Gastrocnemius medialis (tissue), 4 donors: Measurements from ENCODE around the gene TNIP3. TPM values are rescaled to one million over a fixed set of nuclear protein-coding genes. Genes with fewer than 3 reads are reported as not detected.

Experiments
- ATAC-seq, 2 donors: fragments of 150-250 bp; one replicate each; pipeline ENCODE4 v1.9.1; 2016
- DNase-seq, 2 donors: peaks; one replicate each; pipeline ENCODE4 v3.0.0-alpha.2; 2019
- H3K27ac ChIP-seq, 4 donors: fragments of 200-600 bp; sonication (generic); 1 replicate in 1 of 4; 2 replicates in 3 of 4; pipeline ENCODE4 v1.5.1; 2016 to 2018; ENCODE audit warnings: mild to moderate bottlenecking in 2 of 4, moderate library complexity in 1 of 4
- H3K27me3 ChIP-seq, 3 donors: fragments of 200-600 bp; sonication (generic) in 2 of 3; 1 replicate in 1 of 3; 2 replicates in 2 of 3; pipeline versions ENCODE4 v1.5.1 to v1.6.0; 2016 to 2019; ENCODE audit warnings: mild to moderate bottlenecking in 1 of 3, moderate library complexity in 1 of 3
- H3K36me3 ChIP-seq, 2 donors: fragments of 200-600 bp; sonication (generic) in 1 of 2; one replicate each; pipeline ENCODE4 v1.5.1; 2017 to 2018
- H3K4me1 ChIP-seq, 2 donors: fragments of 200-600 bp; sonication (generic) in 1 of 2; one replicate each; pipeline ENCODE4 v1.5.1; 2016 to 2017; ENCODE audit warnings: mild to moderate bottlenecking in 2 of 2
- H3K4me3 ChIP-seq, 4 donors: fragments of 200-600 bp; sonication (generic) in 3 of 4; 1 replicate in 1 of 4; 2 replicates in 3 of 4; pipeline ENCODE4 v1.5.1; 2016 to 2019; ENCODE audit warnings: mild to moderate bottlenecking in 2 of 4
- H3K9me3 ChIP-seq, 3 donors: fragments of 200-600 bp; sonication (generic) in 2 of 3; 1 replicate in 1 of 3; 2 replicates in 2 of 3; pipeline ENCODE4 v1.5.1; 2016 to 2019
- CTCF ChIP-seq, 5 experiments: fragments of 450-650 bp in 3 of 5; fragments of 200-600 bp in 2 of 5; sonication (generic) in 2 of 5; IDR thresholded peaks in 4 of 5; conservative IDR thresholded peaks in 1 of 5; 1 replicate in 4 of 5; 2 replicates in 1 of 5; pipeline ENCODE4 v1.5.1; 2016 to 2019; ENCODE audit warnings: antibody characterized with exemption in 5 of 5, mild to moderate bottlenecking in 3 of 5, moderate library complexity in 3 of 5
- POLR2A ChIP-seq, 2 donors: fragments of 450-650 bp; IDR thresholded peaks; one replicate each; pipeline ENCODE4 v1.6.1; 2017; ENCODE audit warnings: antibody characterized with exemption in 2 of 2, mild to moderate bottlenecking in 2 of 2, moderate library complexity in 2 of 2
- in situ Hi-C, 4 donors: fragments of 200-750 bp; cut with MboI; loops; one replicate each; pipeline versions ENCODE4 v1.15.0 to v1.8.0; 2017; ENCODE audit warnings: low sequenced_read_pairs in 4 of 4
- intact Hi-C: fragments of 100-400 bp; cut with DNase I; formaldehyde crosslinking; loops from one replicate; pipeline ENCODE4 v1.15.1; 2023; ENCODE audit warnings: low total_unique reads
- total RNA-seq, 4 donors: library from RNA; depleted of rRNA; stranded (reverse); fragments of >200 nt; gene quantifications; one replicate each; pipeline versions ENCODE4 v1.1.0 to v1.2.3, GENCODE V29; 2016

Gene TNIP3
- total RNA-seq, 4 donors from 2014 or later, result not detected

GRCh38 chr4:121154103-121154515 lies 10.0 kb downstream of the TNIP3 start:
- no peak overlapping the region for H3K27ac ChIP-seq
- in situ Hi-C loops (no loop called here), intact Hi-C loops (no loop called here)
- H3K9me3 ChIP-seq, result no peaks in the 10 kb centered on the region
- peaks cover 0 to 4% of the 10 kb centered on the region in 2 donors for H3K4me1 ChIP-seq
- DNase-seq, result no peak
- H3K4me3 ChIP-seq, result no peak overlapping the region
- no peak for TF ChIP-seq POLR2A (IDR thresholded peaks at IDR 0.05)
- TF ChIP-seq CTCF (IDR thresholded peaks at IDR 0.05 in 4 of 5, conservative IDR thresholded peaks at IDR 0.05 in 1 of 5), result no peak
- no peak for ATAC-seq
- peaks cover 0 to 7% (median 0%) of the 10 kb centered on the region in 3 donors for H3K27me3 ChIP-seq
- no peaks in the 10 kb centered on the region for H3K36me3 ChIP-seq

GRCh38 chr4:121151942-121152341 lies 12.2 kb downstream of the TNIP3 start:
- ATAC-seq (no peak), DNase-seq (no peak)
- Histone ChIP-seq H3K27ac (no peak overlapping the region), H3K4me1 (peaks cover 0 to under 1% of the 10 kb centered on the region in 2 donors), H3K36me3 (no peaks in the 10 kb centered on the region), H3K4me3 (no peak overlapping the region), H3K9me3 (no peaks in the 10 kb centered on the region), H3K27me3 (no peaks in the 10 kb centered on the region)
- TF ChIP-seq POLR2A (IDR thresholded peaks at IDR 0.05), result no peak
- no peak for TF ChIP-seq CTCF (IDR thresholded peaks at IDR 0.05 in 4 of 5, conservative IDR thresholded peaks at IDR 0.05 in 1 of 5)
- in situ Hi-C loops, result no loop called here
- intact Hi-C loops, result no loop called here

- no peak overlapping the region for H3K27ac ChIP-seq
- no peaks in the 10 kb centered on the region for H3K4me1 ChIP-seq
- H3K4me3 ChIP-seq, result no peak overlapping the region
- DNase-seq, result no peak
- in situ Hi-C loops (no loop called here), intact Hi-C loops (no loop called here)
- no peaks in the 10 kb centered on the region for H3K9me3 ChIP-seq
- ATAC-seq, result no peak
- no peaks in the 10 kb centered on the region for H3K27me3 ChIP-seq
- TF ChIP-seq CTCF (IDR thresholded peaks at IDR 0.05 in 4 of 5, conservative IDR thresholded peaks at IDR 0.05 in 1 of 5) (no peak), POLR2A (IDR thresholded peaks at IDR 0.05) (no peak)
- H3K36me3 ChIP-seq, result no peaks in the 10 kb centered on the region
These were observed 13.6 kb downstream of the TNIP3 start for GRCh38 chr4:121150486-121150885.

- Histone ChIP-seq H3K27ac (no peak overlapping the region), H3K36me3 (no peaks in the 10 kb centered on the region), H3K27me3 (no peaks in the 10 kb centered on the region), H3K4me1 (no peaks in the 10 kb centered on the region), H3K4me3 (no peak overlapping the region), H3K9me3 (no peaks in the 10 kb centered on the region)
- in situ Hi-C loops (no loop called here), intact Hi-C loops (no loop called here)
- ATAC-seq (no peak), DNase-seq (no peak)
- no peak for TF ChIP-seq POLR2A (IDR thresholded peaks at IDR 0.05)
- no peak for TF ChIP-seq CTCF (IDR thresholded peaks at IDR 0.05 in 4 of 5, conservative IDR thresholded peaks at IDR 0.05 in 1 of 5)
These were observed 14.1 kb downstream of the TNIP3 start for GRCh38 chr4:121150003-121150402.

GRCh38 chr4:121148621-121149020 lies 15.5 kb downstream of the TNIP3 start:
- Histone ChIP-seq H3K4me1 (no peaks in the 10 kb centered on the region), H3K27me3 (no peaks in the 10 kb centered on the region), H3K4me3 (no peak overlapping the region), H3K9me3 (no peaks in the 10 kb centered on the region), H3K27ac (no peak overlapping the region), H3K36me3 (no peaks in the 10 kb centered on the region)
- in situ Hi-C loops (no loop called here), intact Hi-C loops (no loop called here)
- ATAC-seq, result no peak
- TF ChIP-seq POLR2A (IDR thresholded peaks at IDR 0.05), result no peak
- no peak for TF ChIP-seq CTCF (IDR thresholded peaks at IDR 0.05 in 4 of 5, conservative IDR thresholded peaks at IDR 0.05 in 1 of 5)
- DNase-seq, result no peak
